Osteocyte (in vitro differentiated cells): ENCODE measurements around the gene CBY1. TPM values are rescaled to one million over a fixed set of nuclear protein-coding genes. Genes with fewer than 3 reads are reported as not detected.

Experiments used
- DNase-seq: peaks from one replicate; pipeline ENCODE4 v3.0.0; 2021; ENCODE audit warnings: mixed read lengths; ENCODE audit not compliant: unreplicated experiment; ENCODE audit errors: extremely low spot score
- H3K27ac Mint-ChIP-seq: one replicate; pipeline ENCODE4 v1.8.0; 2021; ENCODE audit warnings: mild to moderate bottlenecking, mixed read lengths; ENCODE audit not compliant: unreplicated experiment
- H3K27me3 Mint-ChIP-seq: one replicate; pipeline ENCODE4 v1.8.0; 2021; ENCODE audit warnings: mixed read lengths; ENCODE audit not compliant: unreplicated experiment
- H3K36me3 Mint-ChIP-seq: one replicate; pipeline ENCODE4 v1.8.0; 2021; ENCODE audit warnings: mixed read lengths; ENCODE audit not compliant: unreplicated experiment
- H3K4me1 Mint-ChIP-seq: one replicate; pipeline ENCODE4 v1.8.0; 2021; ENCODE audit warnings: mixed read lengths; ENCODE audit not compliant: unreplicated experiment
- H3K4me3 Mint-ChIP-seq: one replicate; pipeline ENCODE4 v1.8.0; 2021; ENCODE audit warnings: mild to moderate bottlenecking, moderate library complexity, mixed read lengths; ENCODE audit not compliant: unreplicated experiment
- H3K9me3 Mint-ChIP-seq: one replicate; pipeline ENCODE4 v1.8.0; 2021; ENCODE audit warnings: mixed read lengths; ENCODE audit not compliant: unreplicated experiment
- total RNA-seq: library from RNA; stranded (reverse); gene quantifications from 2 replicates; pipeline ENCODE4 v1.2.1, GENCODE V29; 2021
- TF ChIP-seq, protein P1 (sequence below): fragments of 200-600 bp; sonication (generic); IDR thresholded peaks from 2 replicates; pipeline ENCODE4 v1.5.0; 2021; ENCODE audit warnings: antibody characterized with exemption, mild to moderate bottlenecking, moderate library complexity

Gene CBY1
- total RNA-seq, 1 donor from 2014 or later = 38.3 TPM

DNA sequence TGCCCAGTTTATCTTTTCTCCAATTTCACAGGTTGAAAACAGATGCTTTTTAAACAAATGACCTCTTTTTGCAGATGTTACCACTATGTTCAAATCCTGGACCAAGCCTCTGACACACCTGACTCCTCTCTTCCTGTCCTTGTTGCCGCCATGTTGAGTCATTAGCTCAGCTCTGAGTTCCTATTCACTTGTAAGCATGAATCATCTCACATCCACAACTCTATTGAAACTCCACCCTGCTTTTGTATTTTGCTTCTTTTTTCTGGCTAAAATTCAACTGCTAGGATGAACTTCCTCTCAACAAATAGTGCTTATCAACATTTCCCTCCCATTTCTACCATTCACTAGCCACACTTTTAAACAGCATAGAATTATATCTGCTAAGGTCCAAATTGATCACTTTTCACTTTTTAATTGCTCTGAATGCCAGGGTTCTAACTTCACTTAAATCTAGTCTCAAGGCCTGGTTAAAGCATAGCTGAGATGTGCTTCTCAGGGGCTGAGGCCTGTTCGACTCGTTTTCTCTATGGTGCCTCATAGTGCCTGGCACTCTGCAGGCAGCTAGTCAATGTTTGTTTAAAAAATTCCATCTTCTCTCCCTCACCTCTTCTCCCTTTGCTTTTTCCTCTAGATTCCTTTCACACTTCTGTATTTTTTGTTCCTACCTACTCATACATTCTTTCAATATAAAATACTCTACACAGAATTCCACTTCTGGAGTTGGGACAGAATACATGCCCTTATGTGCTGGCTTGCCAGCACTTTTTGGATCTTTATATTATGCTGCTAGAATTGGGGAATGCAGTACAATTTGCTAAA, 40.4 kb downstream of the CBY1 start:
- peaks cover 57% of the 10 kb centered on the region for H3K4me1 Mint-ChIP-seq
- H3K4me3 Mint-ChIP-seq = peak overlapping the region; percentile 91
- H3K36me3 Mint-ChIP-seq = peaks cover 18% of the 10 kb centered on the region
- no peaks in the 10 kb centered on the region for H3K9me3 Mint-ChIP-seq
- H3K27me3 Mint-ChIP-seq = no peaks in the 10 kb centered on the region
- TF ChIP-seq, protein P1, sequence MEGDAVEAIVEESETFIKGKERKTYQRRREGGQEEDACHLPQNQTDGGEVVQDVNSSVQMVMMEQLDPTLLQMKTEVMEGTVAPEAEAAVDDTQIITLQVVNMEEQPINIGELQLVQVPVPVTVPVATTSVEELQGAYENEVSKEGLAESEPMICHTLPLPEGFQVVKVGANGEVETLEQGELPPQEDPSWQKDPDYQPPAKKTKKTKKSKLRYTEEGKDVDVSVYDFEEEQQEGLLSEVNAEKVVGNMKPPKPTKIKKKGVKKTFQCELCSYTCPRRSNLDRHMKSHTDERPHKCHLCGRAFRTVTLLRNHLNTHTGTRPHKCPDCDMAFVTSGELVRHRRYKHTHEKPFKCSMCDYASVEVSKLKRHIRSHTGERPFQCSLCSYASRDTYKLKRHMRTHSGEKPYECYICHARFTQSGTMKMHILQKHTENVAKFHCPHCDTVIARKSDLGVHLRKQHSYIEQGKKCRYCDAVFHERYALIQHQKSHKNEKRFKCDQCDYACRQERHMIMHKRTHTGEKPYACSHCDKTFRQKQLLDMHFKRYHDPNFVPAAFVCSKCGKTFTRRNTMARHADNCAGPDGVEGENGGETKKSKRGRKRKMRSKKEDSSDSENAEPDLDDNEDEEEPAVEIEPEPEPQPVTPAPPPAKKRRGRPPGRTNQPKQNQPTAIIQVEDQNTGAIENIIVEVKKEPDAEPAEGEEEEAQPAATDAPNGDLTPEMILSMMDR = no peak
- peak overlapping the region; percentile 94 for H3K27ac Mint-ChIP-seq
- no peak for DNase-seq

DNA sequence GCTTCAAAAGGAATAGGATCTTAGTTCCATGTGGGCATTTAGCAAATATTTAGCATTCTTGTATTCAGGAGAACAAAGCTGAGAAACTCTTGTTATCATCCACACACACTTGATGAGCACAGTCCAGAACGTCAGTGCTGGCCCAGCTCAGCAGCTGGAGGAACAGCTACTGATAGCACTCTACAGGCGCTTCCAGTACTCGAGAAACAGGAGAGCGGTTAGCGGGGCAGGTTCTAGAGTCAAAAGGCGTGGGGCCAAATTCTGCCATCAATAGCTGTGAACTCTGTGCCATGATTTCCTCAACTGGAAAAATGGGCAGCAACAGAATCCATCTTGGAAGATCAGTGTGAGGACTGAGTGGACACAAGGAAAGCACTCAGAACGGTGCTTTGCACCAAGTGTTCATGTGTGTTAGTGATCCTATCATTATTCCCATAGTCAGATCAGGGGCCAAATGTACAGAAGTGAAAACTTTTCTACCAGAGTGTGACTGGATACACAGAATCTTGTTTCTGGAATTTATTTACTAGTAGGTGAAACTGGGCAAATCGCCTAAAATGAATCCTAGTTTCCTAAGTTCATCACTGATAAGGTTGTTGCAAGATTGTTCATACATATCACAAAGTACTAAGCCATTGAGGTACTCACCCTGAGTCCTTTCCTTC, 41.1 kb downstream of the CBY1 start:
- TF ChIP-seq, protein P1 = no peak
- Mint-ChIP-seq H3K4me1 (peaks cover 55% of the 10 kb centered on the region), H3K27ac (peak overlapping the region; percentile 94), H3K9me3 (no peaks in the 10 kb centered on the region), H3K27me3 (no peaks in the 10 kb centered on the region), H3K36me3 (peaks cover 13% of the 10 kb centered on the region), H3K4me3 (peak overlapping the region; percentile 91)
- DNase-seq = no peak

DNA sequence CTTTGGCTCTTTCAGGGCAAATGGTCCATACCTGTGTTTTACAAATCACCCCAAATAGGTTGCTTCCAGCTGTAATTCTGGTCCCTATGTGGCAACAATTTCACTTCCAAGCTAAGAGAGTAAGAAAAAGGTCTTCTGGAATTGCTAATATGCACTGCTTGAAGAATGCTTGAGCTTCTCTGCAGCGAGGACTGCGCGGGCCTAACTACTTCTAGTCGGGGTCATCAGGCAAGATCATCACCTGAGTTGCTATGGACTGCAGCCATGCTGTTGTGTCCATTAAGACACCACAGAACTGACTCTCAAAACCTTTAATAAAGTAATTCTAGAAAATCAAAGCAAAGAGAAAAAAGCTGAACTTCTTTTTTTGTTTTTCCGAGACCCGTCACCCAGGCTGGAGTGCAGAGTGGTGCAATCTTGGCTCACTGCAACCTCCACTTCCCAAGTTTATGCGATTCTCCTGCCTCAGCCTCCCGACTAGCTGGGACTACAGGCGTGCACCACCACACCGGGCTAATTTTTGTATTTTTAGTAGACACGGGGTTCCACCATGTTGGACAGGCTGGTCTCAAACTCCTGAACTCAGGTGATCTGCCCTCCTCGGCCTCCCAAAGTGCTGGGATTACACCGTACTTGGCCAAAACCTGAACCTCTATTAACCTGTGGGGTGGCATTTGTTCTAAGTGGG, 42.1 kb downstream of the CBY1 start:
- TF ChIP-seq, protein P1 = no peak
- H3K4me3 Mint-ChIP-seq = peak overlapping the region; percentile 91
- no peaks in the 10 kb centered on the region for H3K9me3 Mint-ChIP-seq
- peaks cover 7% of the 10 kb centered on the region for H3K36me3 Mint-ChIP-seq
- no peak for DNase-seq
- H3K27me3 Mint-ChIP-seq = no peaks in the 10 kb centered on the region
- peak overlapping the region; percentile 94 for H3K27ac Mint-ChIP-seq
- H3K4me1 Mint-ChIP-seq = peaks cover 54% of the 10 kb centered on the region

DNA sequence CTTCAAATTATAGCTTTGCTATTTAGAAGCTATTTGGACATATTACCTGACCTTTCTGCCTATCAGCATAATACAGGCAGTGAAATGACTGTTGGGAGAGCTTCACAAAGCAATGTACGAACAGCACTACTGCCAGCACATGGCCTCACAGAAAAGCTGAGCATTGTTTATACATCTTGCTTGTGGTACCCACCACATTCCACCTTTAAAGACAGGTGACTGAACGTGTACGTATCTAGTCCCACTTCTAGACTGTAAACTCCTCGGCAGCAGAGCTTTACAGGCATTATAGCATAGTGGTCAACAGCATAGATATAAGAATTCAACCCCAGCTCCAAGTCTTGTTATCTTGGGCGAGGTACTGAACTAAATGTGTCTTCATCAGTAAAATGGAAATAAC, 42.7 kb downstream of the CBY1 start:
- TF ChIP-seq, protein P1 = no peak
- Mint-ChIP-seq H3K27me3 (no peaks in the 10 kb centered on the region), H3K36me3 (peaks cover 6% of the 10 kb centered on the region), H3K27ac (peak overlapping the region; percentile 94), H3K4me1 (peaks cover 54% of the 10 kb centered on the region), H3K9me3 (no peaks in the 10 kb centered on the region), H3K4me3 (peak overlapping the region; percentile 91)
- no peak for DNase-seq

DNA sequence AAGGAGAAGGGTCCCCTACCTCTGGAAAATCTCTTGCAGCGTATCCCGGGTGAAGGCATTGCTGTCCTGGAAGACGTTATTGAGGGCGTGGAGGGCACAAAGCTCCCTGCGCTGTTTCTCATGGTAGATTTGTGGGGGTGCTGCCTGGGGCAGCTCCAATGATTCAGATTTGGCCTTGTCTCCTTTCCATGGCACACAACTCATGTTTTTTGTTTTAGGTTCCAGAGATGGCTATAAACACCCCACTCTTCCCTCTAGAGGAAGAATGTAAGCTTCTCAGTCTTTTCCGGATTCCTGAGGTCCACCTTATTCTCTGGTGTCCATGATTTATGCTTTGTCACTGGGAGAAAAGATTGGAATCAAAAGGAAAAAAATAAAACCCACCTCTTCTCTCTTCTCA, 43.3 kb downstream of the CBY1 start:
- Mint-ChIP-seq H3K4me1 (peaks cover 55% of the 10 kb centered on the region), H3K27ac (peak overlapping the region; percentile 94), H3K36me3 (peaks cover 2% of the 10 kb centered on the region), H3K27me3 (no peaks in the 10 kb centered on the region), H3K9me3 (no peaks in the 10 kb centered on the region), H3K4me3 (peak overlapping the region; percentile 91)
- no peak for DNase-seq
- TF ChIP-seq, protein P1 = peak; percentile 14
